Kidney glomerular epithelial cell (primary cell): ENCODE results near the gene EVX1.

ENCODE experiments used
- DNase-seq: peaks from one replicate; lab custom pipeline; 2025; lab: John Stamatoyannopoulos, UW

EVX1 gene

DNA sequence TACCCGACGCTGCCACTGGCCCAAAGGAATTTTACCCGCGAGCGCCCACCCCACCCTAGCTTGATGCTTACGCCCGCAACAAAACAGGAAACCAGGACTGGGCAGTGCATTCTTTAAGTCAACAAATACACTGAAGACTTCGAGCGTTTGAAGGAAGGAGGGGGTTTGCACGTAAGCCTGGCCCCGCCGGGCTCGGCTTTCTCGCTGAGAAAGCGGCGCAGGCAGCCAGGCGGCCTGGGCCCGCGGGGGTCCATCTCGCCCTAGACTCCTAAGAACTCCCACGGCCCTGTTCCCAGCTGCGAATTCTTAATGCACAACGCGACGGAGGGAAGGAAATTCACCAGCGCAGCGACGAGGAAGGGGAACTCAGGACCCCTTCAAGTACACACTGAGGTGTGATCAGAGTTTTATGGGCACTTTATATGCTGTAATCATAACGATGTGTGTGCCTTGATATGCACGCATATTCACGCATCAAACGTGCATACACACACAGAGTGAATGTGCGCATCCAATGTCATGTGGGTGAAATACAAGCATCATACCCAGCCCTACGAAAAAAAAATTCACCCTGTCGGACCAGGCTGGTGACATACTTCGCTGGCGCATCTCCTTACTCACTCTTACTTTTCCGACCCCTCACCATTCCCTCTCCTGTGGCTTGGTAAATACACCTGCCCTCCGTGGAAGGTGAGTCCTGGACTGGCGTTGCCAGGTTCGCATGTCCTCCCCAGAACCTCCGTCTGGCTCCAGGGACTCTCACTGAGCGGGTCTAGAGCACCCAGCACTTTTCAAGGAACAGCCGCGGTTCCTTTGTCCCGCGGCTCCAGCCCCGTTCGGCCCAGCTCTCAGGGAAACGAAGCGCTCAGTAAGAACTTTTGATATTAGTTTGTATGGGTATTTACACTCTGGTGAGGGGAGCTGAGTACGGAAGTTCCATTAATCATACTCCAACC is 37.0 kb upstream of the EVX1 start:
- no peak for DNase-seq

DNA sequence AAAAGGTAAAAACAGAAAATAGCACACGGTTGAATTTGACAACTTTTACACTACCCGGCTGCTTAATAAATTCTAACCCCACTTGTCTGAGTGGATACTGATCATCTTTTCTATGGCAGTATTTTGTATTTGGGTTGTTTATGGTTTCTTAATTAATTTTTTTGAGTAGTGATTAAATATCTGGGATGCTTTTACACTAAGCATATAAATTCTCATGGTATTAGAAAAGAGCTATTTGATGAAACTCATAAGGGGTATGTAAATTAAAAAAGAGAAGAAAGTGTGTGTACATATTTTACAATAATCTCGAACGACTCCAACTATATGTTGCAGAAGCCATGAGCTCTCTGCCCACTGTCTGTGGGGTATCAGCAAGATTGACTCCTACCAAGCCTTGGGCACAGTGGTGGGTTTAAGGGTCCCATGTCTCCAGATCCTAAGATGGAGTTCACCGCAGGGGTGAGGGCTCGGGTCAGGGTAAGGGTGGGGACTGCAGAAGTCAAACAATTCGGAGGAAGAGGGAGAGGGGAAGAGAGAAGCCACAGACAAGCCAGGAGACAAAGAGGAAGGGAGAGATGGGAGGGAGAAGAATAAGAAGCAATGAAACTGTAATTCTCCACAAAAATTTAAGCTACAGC is 35.1 kb upstream of the EVX1 start:
- DNase-seq: no peak

DNA sequence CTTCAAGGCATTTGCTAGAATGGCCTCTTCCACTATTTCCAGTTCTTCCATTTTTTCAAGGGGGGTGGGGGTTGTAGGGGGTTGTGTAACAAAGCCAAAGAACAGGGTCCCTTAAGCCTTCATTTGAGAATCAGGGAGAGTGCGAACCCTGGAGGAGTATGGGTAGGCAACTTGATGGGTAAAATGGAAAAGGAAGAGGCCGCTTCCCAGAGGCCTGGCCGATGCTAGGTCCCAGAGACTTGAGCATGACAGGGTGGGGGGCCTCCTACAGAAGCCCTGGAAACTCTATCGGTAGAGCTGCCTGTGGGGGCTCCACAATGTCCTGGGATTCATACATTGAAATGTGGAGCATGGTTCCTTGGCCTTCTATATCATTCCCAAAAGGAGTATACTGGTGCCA is 33.6 kb upstream of the EVX1 start:
- no peak for DNase-seq

DNA sequence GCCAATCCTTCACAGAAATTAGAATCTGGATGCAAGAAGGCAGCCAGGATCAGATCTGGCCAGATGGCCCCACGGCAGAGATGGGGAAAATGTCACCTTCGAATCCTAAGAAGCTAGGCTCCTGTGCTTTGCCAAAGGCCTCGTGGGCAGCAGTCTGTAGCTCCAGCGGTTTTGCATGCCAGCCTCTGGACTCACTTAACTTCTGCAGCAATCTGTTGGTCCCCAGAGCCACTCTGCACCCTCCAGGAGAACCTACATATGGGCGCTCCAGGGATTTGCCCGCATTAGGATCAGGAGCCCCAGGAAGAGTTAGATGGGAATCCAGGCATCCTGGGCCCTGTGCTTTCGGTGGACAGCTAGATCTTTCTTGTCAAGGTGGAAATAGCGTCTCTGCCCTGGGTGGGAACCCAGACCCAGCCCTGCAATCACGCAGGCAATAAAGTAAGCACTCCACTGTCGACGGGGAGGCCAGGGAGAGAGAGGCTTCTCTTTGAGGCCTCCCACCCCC is 32.6 kb upstream of the EVX1 start:
- DNase-seq: no peak

DNA sequence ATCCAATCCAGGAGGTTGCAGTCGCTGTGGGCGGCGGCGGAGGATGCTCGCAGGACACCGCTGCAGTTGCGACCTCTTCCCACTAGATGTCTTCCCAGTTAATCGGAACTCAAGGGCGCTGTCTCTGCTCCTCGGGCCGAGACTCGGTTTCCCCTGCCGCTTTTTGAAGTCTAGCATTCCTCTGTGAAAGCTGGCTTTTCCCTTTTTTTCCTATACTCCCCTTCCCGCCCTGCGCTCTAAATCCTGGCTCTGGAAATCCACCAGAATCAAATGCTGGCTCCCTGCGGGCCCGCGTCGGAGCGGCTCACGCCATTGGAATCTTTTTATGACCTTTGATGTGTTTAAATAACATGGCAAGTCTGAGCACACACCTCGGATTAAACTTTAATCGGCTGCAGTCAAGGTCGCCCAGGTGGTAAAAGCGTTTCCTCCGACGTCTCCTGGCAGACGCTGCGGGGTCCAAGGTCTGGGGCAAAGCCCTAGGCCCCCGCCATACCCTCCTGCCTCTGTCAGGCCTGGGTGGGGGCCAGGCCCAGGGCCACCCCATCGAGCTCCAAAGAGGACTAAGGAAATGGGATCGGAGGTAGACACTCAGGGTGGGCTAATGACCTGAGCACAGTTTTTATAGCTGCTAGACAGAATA is 32.0 kb upstream of the EVX1 start:
- DNase-seq: peak; percentile 34

DNA sequence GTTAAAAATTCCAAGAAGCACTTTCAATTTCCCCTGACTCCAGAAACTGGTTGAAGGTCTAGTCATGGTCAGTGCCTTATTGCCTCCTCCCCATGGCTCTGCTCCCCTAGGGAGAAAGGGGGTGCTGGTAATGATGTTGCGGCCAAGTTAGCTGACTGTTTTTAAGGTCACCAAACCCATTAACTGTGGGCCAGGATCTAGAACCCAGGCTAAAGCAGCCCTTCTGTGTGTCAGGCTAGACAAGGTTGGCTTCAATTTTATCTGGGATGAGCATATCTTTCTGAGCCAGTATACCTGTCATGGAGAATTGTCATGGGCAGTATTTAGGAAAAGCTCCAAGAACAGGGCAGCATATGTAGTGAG is 31.5 kb upstream of the EVX1 start:
- no peak for DNase-seq

DNA sequence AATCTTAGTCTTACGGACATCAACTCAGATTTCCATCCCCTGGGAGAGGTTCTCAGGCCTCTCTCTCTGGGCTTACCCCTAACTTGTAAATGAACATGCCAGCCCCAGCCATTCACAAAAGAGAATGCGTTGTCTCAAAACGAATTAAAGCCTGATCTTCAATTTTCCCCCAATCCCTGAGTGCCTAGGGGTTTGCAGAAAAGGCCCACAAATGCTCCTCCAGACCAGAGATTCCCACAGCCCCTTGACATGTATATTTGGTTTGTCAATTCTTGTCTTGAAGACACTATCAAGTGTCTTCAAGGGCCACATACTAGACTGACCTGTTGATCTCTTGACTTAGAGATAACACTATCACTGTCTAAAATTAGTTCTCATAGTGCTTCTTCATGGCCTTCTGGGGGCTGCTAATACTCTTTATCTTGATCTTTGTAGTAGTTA is 30.8 kb upstream of the EVX1 start:
- DNase-seq: no peak

DNA sequence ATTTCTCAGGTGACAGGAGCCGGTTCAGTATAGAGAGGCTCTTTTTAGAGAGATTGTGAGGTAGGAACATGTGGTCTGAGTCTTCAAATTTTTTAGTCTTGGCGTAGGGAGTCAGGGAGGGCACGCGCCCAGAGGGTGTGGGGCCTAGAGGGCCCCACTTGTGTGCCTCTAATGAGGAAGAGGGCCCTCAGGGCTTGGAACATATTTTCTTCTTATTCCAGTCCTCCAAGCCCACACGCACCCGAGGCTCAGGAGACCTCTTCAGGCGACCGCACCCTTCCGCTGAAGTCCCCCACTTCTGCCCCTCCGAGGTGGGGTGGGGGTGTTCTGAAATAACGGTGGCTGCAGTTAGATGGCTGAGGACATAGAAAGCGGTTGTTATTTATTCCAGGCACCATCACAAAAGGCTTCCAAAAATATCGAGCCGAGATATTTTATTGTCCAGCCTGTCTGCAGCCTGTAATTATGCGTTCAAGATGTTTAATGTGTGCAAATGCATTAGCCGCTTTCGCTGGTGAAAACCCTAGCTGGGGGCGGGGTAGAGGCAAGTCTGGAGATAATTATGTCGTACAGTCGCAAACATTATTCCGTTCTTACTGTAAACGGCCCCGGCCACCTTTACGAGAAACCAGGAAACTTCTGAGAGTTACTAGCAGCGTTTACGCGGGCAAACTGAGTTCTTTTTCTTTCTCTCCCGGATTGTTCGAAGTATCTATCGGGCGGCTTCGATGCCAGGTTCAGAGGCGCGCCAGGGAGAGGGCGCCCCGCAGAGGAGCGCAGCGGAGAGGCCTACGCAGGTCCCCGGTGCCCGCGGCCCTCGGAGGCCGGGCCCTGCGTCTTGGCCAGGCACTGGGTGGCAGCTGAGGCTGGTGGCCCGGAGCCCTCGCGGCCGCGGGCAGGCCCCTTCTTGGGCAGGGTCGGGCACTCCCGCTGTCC is 29.8 kb upstream of the EVX1 start:
- DNase-seq: no peak

DNA sequence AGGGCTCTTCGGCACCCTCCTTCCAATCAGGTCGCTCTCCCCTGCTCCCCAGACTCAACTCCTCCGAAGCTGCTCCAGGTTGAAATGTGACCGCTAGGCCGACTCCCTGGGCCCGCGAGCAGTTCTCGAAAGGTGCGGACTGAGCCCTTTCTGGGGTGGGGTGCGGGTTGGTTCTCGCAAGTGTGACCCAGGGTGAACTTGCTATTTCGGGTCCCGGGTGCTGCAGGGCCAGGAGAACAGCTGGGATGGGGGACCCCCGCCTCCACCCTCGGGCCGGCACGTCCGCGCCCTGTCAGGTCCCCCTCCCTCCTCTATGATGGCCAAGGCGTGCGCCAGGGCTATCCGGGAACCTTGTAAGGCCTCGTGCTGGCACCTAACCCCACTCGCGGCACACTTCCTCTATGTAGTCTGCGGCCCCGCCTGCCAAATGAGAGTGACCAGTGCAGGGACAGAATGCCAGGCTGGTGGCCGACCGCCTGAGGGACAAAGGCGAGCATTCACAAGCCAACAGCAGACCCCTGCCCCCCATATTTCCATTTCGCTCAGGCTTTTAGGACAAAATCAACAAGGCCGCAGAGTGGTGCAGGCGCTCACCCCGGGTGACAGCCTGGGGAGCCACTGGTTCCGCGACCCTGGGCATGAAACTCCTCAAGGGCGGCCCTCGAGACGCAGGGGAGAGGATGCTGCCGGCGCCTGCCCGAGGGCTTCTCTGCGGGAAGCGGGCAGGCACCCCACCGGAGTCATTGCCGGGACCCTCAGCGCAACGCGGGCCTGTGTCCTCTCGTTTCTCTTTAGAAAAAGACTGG is 29.0 kb upstream of the EVX1 start:
- no peak for DNase-seq

DNA sequence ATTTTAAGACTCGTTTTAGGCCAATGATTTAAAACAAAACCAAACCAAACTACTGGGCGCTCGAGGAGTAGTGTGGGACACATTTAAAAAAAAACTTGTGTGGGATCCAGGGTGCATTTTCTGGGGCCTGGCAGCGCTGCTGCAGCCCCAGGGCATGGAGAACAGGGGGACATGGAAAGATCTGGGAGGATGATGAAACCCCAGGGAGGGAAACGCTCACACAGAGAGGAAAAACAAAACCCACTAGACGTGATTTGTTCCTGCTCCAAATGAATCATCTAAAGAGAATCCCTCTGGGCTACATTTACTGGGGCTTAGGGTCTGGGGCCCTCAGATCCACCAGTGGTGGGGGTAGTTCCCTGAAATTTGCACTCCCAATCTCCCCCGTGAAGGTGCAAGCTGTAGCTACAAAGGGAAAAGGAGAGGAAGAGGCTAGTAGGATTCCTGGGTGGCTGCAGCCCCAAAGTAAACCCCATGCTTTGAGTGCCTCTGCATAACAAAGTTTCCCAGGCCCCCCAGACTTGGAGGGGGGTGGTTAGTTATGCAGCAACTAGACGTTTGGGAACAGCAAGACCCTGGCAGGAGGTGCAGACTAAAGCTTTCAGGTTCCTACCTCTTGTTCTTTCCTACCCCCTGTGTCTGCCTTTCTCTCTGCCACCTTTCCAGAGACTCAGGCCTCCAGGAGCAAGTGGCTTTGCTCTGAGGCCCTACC is 28.2 kb upstream of the EVX1 start:
- no peak for DNase-seq

DNA sequence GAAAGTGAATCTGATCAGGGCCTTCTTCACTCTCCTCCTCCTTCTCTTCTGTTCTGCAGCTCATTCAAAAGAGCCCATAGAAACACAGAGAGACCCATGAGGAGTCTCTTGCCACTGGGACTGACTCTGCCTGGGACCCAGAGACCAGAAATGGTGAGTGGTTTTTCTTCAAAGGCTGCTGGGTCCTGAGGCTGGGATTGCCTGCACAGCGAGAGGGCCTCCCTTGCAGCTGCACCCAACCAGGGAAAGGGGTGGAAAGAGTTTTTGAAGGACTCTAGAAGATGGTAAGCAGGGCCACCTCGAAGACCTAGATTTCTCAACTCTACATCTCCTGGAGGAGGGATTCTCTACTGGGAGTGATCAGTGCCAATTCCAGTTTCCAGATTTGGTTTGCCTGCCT is 27.2 kb upstream of the EVX1 start:
- no peak for DNase-seq

DNA sequence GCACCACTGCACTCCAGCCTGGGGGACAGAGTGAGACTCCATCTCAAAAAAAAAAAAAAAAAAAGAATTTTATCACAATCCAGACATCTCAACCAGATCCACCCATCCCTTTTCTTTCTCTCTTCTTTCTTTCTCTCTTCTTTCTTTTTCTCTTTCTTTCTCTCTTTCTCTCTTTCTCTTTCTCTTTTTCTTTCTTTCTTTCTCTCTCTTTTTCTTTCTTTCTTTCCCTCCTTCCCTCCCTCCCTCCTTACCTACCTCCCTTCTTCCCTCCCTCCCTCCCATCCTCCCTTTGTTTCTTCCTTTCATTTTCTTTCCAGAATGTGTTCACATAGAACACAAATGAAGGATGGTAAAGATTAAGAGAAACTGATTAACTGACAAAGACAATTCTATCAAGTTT is 24.7 kb upstream of the EVX1 start:
- no peak for DNase-seq

DNA sequence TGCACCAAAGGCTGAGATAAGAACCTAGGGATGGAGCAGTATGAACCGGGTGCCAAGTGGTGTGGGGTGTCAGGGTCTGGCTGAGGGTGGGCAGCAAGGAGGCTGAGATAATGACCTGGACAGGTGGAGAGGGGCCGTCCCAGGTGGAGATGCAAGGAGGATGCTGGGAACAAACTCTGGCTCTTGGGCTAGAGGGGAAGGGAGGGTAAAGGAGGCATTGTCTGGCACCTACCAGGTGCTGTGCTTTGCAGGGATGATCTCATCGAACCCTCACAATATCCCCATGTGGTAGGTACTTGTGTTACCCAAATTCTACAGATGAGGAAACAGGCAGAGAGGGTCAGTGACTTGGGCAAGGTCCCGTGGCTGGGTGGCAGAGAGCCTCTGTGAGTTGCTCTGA is 22.8 kb upstream of the EVX1 start:
- no peak for DNase-seq

DNA sequence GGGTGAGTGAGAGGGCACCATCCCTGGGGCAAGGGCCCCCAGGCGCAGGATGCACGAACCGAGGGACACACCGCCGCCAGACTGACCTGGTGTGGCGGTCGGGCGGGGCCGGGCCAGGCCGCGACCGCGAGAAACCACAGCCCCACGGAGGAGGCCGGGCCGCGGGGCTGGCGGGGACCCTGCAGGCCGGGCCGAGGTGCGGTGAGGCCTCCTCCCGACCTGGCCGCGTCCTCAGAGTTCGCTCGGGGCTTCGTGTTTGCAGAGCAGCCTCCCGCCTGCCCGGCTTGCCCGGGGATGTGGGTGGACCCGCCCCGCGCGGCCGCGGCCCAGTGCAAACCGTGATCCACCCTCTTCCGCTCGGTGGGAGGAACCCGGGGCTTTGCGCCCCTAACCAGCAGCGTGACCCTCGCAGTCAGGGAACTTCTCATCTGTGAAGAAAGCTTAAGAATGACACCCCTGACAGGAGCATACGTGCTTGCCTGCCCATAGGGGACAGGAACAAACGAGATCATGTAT is 22.1 kb upstream of the EVX1 start:
- no peak for DNase-seq

DNA sequence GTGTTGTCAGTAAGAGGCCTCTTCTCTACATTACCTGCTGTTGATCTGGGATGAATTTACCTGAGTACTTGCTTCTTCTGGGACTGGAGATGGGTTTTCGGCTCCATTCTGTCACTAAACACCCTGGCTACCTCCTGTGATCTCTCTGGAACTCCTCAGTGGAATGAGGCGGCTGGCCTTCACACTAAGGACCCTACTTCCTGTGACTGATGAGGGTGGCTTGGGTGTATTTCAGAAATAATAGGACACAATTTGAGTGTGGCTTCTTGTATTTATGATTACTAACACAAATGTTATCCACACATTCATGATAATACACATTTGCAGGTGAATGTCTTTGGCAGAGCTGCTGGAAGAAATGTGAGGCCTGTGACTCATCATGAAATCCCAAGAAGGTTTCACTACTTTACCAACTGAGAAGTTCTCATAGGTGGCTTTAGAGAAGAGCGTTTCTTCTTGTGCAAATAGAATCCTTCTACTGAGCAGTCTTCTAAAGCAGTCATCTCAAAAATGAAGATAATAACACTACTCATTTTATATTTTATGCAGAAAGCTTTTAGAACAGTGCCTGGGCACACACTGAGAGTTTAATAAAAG is 21.3 kb upstream of the EVX1 start:
- DNase-seq: no peak

DNA sequence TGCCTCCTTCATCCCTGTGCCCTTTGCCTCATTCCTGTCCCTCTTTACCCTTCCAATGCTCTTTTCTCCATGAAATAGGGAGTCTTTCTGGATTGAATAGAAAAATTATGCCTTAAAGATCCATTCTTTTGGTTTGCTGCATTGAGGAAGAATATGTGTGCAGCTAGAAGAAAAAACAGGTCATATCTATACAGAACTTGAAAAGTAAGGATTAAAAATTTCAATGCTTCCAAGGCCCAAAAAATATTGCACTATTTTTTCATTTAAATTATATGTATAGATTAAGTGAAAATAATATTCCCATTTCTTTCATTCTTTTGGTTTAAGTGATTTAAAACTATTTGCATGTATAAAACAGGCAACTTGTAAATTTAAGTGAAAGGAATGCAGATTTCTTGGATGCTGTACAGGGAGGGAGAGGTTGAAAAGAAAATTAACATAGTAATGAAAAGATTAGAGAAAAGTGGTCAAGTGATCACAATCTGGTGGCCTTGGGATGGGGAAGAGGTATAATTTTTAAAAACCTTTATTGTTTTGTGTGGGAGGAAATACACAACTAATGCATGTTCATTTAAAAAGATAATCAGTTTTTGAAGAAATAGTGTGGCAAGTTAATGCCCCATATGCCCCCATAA is 18.5 kb upstream of the EVX1 start:
- no peak for DNase-seq

DNA sequence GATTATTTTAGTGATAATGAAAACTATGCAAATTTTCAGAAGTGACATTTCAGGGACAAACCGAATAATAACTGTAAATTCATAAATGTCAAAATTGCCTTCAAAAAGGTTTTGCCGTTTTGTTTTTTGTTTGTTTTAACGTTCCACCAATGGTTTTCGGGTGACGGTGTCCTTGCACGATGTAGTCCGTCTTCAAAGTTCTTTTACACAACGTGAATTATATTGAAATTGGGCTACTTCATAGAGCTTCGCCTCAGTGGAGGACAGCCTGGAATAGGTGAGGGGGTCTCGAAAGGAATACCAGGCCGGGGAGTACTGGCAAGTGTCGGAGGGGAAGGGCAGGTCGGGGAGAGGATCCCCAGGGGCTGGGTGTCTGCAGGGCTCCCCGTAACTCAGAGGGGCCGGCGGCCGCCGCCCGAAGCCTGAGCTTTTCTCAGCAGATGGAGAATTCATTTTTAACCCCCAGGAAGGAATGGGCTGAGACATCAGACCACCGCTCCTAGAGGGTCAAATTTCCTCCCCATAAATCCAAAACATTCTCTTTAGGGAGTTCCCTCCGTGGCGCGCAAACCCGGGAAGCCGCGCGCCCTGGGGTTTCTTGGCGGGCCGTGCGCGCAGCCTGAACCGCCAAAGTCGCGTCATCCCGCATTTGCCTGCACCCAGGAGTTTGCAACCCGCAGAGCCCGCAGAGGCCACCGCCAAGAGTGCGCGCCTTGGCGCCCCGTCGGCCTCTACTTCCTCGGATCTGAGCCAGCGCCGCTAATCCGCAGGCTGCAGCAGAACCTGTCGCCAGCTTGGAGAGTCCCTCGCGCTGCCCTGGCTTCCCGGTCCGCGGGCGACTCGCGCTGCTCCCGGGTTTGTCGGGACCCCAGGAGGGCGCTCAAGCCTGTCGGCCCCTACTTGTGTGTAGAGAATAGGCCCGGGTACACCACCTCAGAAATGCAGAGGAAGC is 17.3 kb upstream of the EVX1 start:
- DNase-seq: no peak

DNA sequence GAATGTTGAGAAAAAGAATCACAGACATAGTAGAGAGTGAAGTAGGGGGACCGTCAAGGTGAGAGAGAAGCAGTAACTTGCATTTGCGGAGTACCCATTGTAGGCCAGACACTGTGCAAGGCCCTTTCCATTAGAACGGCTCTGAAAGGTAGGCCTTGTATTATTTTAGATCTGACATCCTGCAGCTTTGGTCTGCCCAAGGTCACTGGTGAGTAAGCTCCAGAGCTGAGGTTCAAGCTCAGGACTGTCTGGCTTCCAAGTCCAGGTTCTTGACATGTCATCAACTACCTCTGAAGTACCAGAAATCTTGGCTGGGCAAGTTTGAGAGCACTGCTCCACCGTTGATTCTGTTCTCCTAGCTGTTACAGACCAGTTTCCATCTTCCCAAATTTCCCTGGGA is 13.2 kb upstream of the EVX1 start:
- DNase-seq: no peak
